Fibroblast of lung (primary cell): ENCODE results near the gene DZIP1. TPM values are rescaled to one million over a fixed set of nuclear protein-coding genes. Genes with fewer than 3 reads are reported as not detected.

ENCODE experiments used
- DNase-seq, 2 donors: peaks; one replicate each; pipeline versions ENCODE4 v3.0.0 to v3.0.0-alpha.2; 2010; ENCODE audit warnings: low read depth in 2 of 2
- H2AFZ ChIP-seq: 2 replicates; pipeline ENCODE4 v1.5.1; 2012; ENCODE audit warnings: low read length, control low read depth, inconsistent platforms
- H3K27ac ChIP-seq: 2 replicates; pipeline ENCODE4 v1.5.1; 2011; ENCODE audit warnings: low read length, control low read depth; ENCODE audit not compliant: insufficient read depth
- H3K27me3 ChIP-seq: 2 replicates; pipeline ENCODE4 v1.5.1; 2011; ENCODE audit warnings: mild to moderate bottlenecking, low read length; ENCODE audit not compliant: control insufficient read depth, insufficient read depth
- H3K36me3 ChIP-seq: 2 replicates; pipeline ENCODE4 v1.5.1; 2011; ENCODE audit warnings: low read length; ENCODE audit not compliant: control insufficient read depth, insufficient read depth
- H3K4me1 ChIP-seq: 2 replicates; pipeline ENCODE4 v1.5.1; 2011; ENCODE audit warnings: low read length; ENCODE audit not compliant: control insufficient read depth, insufficient read depth; ENCODE audit errors: extremely low read depth
- H3K4me2 ChIP-seq: 2 replicates; pipeline ENCODE4 v1.5.1; 2011; ENCODE audit warnings: low read length, control low read depth; ENCODE audit not compliant: insufficient read depth; ENCODE audit errors: extremely low read depth
- H3K4me3 ChIP-seq, 4 experiments: fragments of 200-600 bp in 1 of 4; sonication (generic) in 1 of 4; replicated peaks in 1 of 4; 2 replicates each; pipeline ENCODE4 v1.5.1; 2011 to 2016; ENCODE audit warnings: low read length in 4 of 4, low read depth in 3 of 4, mild to moderate bottlenecking in 3 of 4, control low read depth in 2 of 4, inconsistent platforms in 1 of 4, mixed read lengths in 1 of 4; ENCODE audit not compliant: insufficient read depth in 1 of 4; ENCODE audit errors: control extremely low read depth in 1 of 4
- H3K79me2 ChIP-seq: 2 replicates; pipeline ENCODE4 v1.5.1; 2012; ENCODE audit warnings: mild to moderate bottlenecking, low read length, inconsistent platforms; ENCODE audit not compliant: control insufficient read depth, insufficient read depth
- H3K9ac ChIP-seq: 2 replicates; pipeline ENCODE4 v1.5.1; 2011; ENCODE audit warnings: mild to moderate bottlenecking, low read length, control low read depth; ENCODE audit not compliant: insufficient read depth
- H3K9me3 ChIP-seq: 2 replicates; pipeline ENCODE4 v1.5.1; 2012; ENCODE audit warnings: low read depth, low read length; ENCODE audit not compliant: control insufficient read depth, insufficient read depth
- H4K20me1 ChIP-seq: 2 replicates; pipeline ENCODE4 v1.5.1; 2011; ENCODE audit warnings: low read length; ENCODE audit not compliant: control insufficient read depth, insufficient read depth; ENCODE audit errors: extremely low read depth
- EZH2 ChIP-seq: IDR thresholded peaks from 2 replicates; pipeline ENCODE4 v1.5.1; 2012; ENCODE audit warnings: low read length, control low read depth, mild to moderate bottlenecking; ENCODE audit errors: missing control alignments
- polyA plus RNA-seq, 2 donors: library from polyadenylated mRNA; depleted of rRNA in 1 of 2; stranded (reverse) in 1 of 2; unstranded in 1 of 2; fragments of >200 nt; gene quantifications; 2 replicates each; pipeline ENCODE4 v1.2.1, GENCODE V29; 2011 to 2012; ENCODE audit warnings: missing spikeins in 1 of 2
- total RNA-seq: library from RNA; depleted of rRNA; stranded (reverse); fragments of >200 nt; gene quantifications from 2 replicates; pipeline ENCODE4 v1.2.1, GENCODE V29; 2014
- TF ChIP-seq, protein P1 (sequence below), 2 donors: IDR thresholded peaks in 1 of 2; conservative IDR thresholded peaks in 1 of 2; 1 replicate in 1 of 2; 2 replicates in 1 of 2; pipeline ENCODE4 v1.5.1; 2011 to 2012; ENCODE audit warnings: low read length in 2 of 2, control low read depth in 1 of 2, inconsistent platforms in 1 of 2, low read depth in 1 of 2, mild to moderate bottlenecking in 1 of 2

Gene DZIP1
- total and polyA plus RNA-seq, 2 donors (not counting 1 experiment from before 2014, with no cell fraction given), result 24.0 to 37.3 TPM

- no peak overlapping the region for H3K9ac ChIP-seq
- H4K20me1 ChIP-seq, result no peaks in the 10 kb centered on the region
- DNase-seq, result no peak
- H3K4me1 ChIP-seq, result no peaks in the 10 kb centered on the region
- H3K79me2 ChIP-seq, result no peaks in the 10 kb centered on the region
- H3K27me3 ChIP-seq, result peaks cover 15% of the 10 kb centered on the region
- no peak overlapping the region for H3K27ac ChIP-seq
- H2AFZ ChIP-seq, result no peak overlapping the region
- no peak for TF ChIP-seq EZH2
- TF ChIP-seq, protein P1, sequence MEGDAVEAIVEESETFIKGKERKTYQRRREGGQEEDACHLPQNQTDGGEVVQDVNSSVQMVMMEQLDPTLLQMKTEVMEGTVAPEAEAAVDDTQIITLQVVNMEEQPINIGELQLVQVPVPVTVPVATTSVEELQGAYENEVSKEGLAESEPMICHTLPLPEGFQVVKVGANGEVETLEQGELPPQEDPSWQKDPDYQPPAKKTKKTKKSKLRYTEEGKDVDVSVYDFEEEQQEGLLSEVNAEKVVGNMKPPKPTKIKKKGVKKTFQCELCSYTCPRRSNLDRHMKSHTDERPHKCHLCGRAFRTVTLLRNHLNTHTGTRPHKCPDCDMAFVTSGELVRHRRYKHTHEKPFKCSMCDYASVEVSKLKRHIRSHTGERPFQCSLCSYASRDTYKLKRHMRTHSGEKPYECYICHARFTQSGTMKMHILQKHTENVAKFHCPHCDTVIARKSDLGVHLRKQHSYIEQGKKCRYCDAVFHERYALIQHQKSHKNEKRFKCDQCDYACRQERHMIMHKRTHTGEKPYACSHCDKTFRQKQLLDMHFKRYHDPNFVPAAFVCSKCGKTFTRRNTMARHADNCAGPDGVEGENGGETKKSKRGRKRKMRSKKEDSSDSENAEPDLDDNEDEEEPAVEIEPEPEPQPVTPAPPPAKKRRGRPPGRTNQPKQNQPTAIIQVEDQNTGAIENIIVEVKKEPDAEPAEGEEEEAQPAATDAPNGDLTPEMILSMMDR (conservative IDR thresholded peaks at IDR 0.05 in 1 of 2, IDR thresholded peaks at IDR 0.05 in 1 of 2; ENCODE audit: low read depth in 1 of 2, low read length in 2 of 2), result no peak
- no peaks in the 10 kb centered on the region for H3K9me3 ChIP-seq
- no peaks in the 10 kb centered on the region for H3K36me3 ChIP-seq
- no peak overlapping the region for H3K4me3 ChIP-seq
- H3K4me2 ChIP-seq, result no peak overlapping the region
These were observed 100.2 kb downstream of the DZIP1 start for GRCh38 chr13:95544293-95544692.

DNA sequence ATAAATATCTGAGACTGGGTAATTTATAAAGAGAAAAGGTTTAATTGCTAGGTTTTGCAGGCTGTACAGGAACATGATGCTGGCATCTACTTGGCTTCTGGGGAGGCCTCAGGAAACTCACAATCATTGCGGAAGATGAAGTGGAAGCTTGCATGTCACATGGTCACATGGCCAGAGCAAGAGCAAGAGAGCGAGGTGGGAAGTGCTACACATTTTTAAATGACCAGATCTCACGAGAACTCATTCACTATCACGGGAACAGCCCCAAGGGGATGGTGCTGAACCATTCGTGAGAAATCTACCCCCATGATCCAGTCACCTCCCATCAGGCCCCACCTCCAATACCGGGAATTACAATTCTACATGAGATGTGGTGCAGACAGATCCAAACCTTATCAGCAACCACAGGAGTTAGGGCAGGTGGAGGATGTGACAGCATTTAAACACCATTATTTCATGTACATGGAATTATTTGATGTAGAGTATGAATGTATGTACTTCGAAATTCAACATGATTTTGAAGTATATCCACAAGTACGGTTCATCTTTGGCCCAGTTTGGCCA lies 102.5 kb downstream of the DZIP1 start:
- no peak for TF ChIP-seq EZH2
- TF ChIP-seq, protein P1 (conservative IDR thresholded peaks at IDR 0.05 in 1 of 2, IDR thresholded peaks at IDR 0.05 in 1 of 2; ENCODE audit: low read depth in 1 of 2, low read length in 2 of 2), result no peak
- no peak overlapping the region for H3K9ac ChIP-seq
- no peaks in the 10 kb centered on the region for H3K9me3 ChIP-seq
- H3K4me1 ChIP-seq, result no peaks in the 10 kb centered on the region
- no peaks in the 10 kb centered on the region for H4K20me1 ChIP-seq
- no peak overlapping the region for H3K4me3 ChIP-seq
- no peak overlapping the region for H3K4me2 ChIP-seq
- no peak overlapping the region for H3K27ac ChIP-seq
- H3K27me3 ChIP-seq, result peaks cover 4% of the 10 kb centered on the region
- no peak for DNase-seq
- H2AFZ ChIP-seq, result no peak overlapping the region
- no peaks in the 10 kb centered on the region for H3K36me3 ChIP-seq
- no peaks in the 10 kb centered on the region for H3K79me2 ChIP-seq

GRCh38 chr13:95541308-95541707 lies 103.2 kb downstream of the DZIP1 start:
- H3K27me3 ChIP-seq, result peaks cover 4% of the 10 kb centered on the region
- H2AFZ ChIP-seq, result no peak overlapping the region
- no peaks in the 10 kb centered on the region for H3K36me3 ChIP-seq
- no peaks in the 10 kb centered on the region for H3K79me2 ChIP-seq
- no peak overlapping the region for H3K4me3 ChIP-seq
- no peaks in the 10 kb centered on the region for H3K9me3 ChIP-seq
- DNase-seq, result no peak
- no peaks in the 10 kb centered on the region for H3K4me1 ChIP-seq
- H3K27ac ChIP-seq, result no peak overlapping the region
- no peak overlapping the region for H3K4me2 ChIP-seq
- TF ChIP-seq, protein P1 (conservative IDR thresholded peaks at IDR 0.05 in 1 of 2, IDR thresholded peaks at IDR 0.05 in 1 of 2; ENCODE audit: low read depth in 1 of 2, low read length in 2 of 2), result no peak
- TF ChIP-seq EZH2, result no peak
- no peaks in the 10 kb centered on the region for H4K20me1 ChIP-seq
- H3K9ac ChIP-seq, result no peak overlapping the region
